K562 (cell line): ENCODE measurements around the gene HNF4A.

Experiments
- SREBF2 ChIP-seq: sonication (generic); formaldehyde crosslinking; IDR thresholded peaks from 2 replicates; pipeline ENCODE4 v1.4.0; 2020; ENCODE audit warnings: mild to moderate bottlenecking, missing genetic modification reagents
- ZNF780A ChIP-seq: fragments of 250-450 bp; sonication (Bioruptor Pico); IDR thresholded peaks from 2 replicates; pipeline ENCODE4 v1.5.0; 2021; ENCODE audit warnings: mild to moderate bottlenecking

DNA sequence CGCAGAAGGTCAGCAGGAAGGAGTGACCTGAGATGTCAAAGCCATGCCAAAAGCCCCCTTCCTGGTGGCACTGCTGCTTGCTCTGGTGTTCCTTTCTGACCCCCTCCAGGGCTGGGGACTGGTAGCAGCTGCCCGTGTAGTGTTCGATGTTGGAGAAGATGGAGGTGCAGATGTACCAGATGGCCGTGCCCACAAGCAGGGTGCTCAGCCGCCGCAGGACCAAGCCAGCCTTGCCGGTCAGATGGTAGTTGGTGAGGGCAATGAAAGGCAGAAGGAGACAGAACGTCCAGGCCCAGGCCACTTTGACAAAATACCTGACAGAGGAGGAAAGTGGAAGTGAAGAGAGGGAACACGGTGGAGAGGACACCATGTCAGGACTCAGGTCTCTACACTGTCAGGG is 48.6 kb upstream of the HNF4A start:
- TF ChIP-seq SREBF2 (CRISPR knock-in tag): no peak
- no peak for TF ChIP-seq ZNF780A (CRISPR knock-in tag)
